ENCODE measurements around the gene CHAT.
"Not testable (repeated sequence)": the region's sequence is repeated elsewhere in the genome, so short reads cannot be mapped to it uniquely, and the experiment has no call there.

Gene CHAT

DNA sequence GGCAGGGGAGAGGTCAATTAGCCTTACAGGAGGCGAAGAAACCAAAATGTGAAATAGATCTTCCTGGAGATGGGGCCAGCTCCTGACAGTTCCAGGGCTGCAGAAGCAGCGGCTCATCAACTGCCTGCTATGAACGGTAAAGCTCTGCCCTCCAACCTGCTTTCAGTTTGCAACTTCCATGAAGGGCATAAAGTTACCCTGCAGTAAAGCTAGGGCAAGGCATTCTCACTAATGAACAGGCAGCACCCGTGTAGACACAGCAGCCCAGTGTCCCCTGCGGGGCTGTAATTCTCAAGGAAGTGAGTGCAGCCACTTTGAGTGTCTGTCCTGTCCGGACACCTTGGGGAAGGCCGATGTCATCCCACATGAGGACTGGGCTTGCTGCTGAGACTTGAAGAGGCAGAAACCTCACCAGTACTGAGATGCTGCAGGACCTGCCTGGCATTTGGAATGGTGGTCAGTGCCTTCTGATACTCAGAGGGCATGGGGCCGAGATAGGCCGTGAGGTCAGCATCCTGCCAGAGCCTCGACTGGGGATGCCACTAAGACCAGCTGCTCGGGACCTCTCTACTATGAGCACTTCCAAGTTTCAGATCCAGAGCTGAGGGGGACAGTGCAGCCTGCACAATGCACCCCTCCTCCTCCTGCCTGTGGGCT, 39.6 kb downstream of the CHAT start:
- no peak for DNase-seq

DNA sequence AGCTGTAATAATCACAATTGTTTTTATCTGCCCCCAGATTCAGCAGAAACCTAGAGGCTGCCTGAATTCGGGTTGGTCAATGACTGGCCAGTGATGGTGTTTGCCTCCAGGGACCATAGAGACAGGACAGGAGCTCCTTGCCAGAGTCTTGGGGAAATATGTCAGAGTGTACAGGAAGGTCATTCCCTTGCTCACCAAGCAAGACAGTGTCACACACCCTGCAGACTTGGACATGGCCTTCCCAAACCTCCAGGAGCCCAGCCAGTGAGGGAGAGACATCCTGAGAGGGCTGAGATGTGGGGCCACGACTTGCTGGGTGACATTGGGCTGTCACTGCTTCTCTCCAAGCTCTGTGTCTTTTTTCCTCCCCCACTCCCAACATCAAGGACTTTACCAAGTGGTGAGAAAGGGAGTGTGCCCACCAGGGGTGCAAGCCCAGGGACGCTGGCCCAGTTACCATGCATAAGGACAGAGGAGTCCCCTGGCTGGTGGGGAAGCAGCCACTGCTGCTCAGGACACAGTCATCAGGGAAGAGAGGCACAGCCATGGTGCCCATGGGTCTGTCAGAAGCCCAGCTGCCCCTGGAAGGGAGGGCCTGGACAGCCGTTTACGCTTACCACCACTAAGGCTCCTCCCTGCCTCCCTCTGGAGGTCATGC, 40.3 kb downstream of the CHAT start:
- no peak for DNase-seq

DNA sequence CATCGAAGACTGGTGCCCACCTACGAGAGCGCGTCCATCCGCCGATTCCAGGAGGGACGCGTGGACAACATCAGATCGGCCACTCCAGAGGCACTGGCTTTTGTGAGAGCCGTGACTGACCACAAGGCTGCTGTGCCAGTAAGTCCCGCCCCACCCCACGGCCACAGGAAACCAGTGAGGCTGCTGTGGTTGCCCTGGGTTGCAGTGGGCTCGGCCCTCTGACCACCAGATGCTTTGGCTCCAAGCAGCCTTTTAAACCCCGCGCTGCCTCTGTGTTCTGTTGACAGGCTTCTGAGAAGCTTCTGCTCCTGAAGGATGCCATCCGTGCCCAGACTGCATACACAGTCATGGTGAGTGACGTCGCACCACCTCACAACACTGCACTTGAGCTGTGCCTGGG, 41.3 kb downstream of the CHAT start:
- no peak for DNase-seq

DNA sequence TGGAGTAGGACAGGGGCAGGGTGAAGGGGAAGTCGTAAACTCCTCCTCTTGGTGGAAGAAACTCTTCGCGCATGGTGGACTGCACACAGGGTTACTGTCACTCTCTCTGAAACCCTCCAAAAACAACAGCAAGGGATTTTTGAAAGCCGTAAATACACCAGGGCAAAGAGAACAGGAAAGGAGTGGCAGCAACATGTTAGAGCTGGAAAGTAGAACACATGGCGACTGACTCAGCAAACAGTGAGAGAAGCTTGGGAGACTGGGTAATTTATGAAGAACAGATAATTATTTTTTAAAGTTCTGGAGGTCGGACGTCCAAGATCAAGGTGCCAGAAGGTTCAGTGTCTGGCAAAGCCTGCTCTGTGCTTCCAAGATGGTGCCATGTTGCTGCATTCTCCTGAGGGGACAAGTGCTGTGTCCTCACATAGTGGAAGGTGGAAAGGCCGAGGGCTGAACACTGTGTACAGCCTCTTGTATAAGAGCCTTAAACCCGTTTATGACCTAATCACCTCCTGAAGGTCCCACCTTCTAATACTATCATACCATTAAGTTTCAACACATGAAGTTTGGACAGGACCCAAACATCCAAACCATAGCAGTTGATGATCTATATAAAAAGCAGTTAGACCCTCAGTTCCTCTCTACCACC, 43.1 kb downstream of the CHAT start:
- DNase-seq: no peak

DNA sequence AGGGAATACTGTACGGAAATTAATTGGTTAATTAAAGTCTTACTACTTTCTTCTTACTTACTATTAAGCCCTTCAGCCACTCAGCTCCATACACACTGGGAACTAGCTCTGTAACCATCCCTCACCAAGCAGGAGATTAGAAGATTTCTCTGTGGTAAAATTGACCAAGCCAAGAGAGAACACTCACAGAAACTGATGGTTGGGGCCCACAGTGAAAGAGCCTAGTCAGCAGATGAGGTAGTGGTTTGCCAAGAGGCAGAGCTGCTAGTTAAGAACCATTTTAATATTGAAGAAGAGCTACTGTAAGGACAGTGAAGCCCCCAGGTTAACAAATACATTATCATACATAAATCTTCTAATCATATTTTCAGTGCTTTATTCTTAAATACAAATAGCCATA, 43.8 kb downstream of the CHAT start:
- DNase-seq: no peak

DNA sequence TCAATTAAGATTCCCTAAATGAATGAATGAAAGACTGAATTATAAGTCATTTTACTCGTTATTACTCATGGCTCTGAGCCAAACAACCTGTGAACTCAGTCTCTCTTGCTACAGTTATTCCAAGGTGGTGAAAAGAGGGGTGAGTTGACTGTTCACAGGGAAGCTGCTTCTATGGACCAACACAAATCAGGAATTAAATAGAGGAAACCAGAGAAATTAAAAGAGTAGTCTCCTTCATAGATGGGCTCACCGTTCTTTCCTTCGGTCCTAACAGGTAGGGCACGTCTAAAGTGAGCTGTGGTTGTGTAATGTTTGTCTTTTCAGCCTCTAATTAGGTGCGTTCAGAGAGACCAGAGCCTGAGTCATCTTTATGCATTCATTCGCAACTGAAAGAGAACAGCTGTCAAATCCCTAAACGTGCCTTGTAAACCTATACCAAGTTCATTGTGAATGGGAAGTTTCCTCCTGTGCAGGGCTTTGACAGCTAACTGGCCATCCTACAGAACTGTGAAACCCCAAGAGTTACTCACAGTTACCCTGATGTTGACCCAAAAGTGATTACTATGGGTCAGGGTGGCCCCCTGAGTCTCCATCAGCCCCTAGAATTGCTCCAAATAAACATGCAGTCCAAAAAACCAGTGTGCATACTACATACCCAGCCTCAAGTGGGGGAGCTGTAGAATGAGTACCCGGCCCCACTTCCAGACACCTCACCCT, 47.5 kb downstream of the CHAT start:
- DNase-seq: no peak

DNA sequence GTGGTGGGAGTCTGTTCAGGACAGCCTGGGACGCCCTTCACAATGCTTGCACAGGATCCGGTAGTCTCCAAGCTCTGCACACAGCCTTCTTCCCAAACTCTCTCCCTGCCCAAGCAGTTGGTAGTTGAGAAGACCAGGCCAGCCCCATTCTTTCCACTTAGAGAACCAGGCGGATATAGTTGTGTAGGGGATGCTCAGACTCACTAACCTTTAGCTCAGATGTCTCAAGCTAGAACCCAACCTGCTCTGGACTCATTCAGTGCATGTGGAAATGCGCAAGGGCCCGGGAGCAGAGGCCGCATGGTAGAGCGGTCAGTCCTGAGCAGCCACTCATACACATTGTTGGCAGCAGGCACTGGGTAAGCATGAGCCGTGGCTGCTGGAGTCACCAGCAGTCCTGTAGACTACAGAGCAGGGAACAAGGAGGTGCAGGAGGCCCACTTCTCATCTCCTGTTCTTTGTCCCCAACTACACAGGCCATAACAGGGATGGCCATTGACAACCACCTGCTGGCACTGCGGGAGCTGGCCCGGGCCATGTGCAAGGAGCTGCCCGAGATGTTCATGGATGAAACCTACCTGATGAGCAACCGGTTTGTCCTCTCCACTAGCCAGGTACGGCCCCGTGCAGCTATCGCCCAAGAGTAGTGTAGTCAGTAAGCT, 48.5 kb downstream of the CHAT start:
- no peak for DNase-seq

DNA sequence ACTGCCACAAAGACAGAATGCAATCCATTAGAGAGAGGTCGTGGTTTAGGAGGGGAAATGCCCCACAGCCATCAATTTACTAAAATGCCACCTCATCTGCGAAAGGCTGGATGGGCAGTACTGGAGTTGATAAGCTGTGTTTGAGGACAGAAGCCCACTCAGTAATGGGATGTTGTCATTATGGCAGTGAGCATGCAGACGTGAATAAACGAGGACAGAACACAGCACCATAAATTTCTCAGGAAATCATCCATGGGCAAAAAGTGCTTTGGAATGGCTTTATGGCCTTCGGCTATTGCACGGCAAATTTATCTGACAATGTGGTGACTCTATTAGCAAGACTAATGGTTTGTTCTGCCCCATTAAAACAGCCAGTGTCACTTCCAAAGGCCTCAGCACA, 49.8 kb downstream of the CHAT start:
- DNase-seq: no peak

DNA sequence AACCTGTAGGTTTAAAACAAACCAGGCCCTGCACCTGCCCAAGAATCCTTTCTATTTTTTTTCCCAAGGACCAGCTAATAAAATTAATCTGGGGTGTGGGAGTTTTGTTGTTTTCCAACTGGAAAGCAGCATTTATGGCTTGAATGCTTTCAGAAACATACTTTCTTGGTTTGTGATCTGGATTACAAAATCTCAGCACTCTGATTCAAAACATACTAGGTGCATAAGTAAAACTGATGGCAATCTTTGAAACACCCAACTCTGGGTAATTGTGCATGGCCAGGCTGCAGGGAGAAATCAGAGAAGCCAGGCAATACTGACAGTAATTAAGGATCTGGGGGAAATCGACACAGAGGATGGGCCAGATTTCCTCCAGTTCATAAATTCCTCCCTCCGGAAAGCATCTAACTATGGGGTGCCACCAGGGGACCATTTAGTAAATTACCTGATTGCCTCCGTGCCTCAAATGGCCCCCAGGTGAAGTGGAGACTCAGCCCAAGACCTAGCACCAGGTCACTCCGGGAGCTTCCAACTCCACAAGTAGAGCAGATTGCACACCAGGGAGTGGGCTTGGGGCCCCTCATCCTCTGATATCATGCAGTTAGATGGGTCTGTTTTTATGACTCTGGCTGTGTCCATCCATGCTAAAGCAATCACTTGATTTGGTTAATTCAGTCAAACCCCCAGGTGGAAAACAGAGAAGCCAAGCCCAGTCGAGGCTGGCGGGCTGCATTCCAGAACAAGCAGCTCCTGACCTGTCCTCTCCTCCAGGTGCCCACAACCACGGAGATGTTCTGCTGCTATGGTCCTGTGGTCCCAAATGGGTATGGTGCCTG, 50.4 kb downstream of the CHAT start:
- no peak for DNase-seq

DNA sequence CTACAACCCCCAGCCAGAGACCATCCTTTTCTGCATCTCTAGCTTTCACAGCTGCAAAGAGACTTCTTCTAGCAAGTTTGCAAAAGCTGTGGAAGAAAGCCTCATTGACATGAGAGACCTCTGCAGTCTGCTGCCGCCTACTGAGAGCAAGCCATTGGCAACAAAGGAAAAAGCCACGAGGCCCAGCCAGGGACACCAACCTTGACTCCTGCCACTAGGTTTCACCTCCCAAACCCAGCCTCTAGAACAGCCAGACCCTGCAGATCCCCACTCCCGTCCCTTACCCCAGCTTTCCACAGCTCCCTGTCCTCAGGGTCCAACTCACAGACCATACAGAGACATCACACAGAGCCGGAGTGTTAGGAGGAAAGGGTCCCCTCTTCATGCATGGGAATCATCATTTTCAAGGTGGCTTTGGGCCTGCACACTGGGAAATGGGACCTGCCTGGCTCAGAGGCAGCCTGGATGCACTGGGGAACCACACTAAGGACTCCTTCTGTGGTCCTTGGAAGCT, 51.1 kb downstream of the CHAT start:
- DNase-seq: no peak

DNA sequence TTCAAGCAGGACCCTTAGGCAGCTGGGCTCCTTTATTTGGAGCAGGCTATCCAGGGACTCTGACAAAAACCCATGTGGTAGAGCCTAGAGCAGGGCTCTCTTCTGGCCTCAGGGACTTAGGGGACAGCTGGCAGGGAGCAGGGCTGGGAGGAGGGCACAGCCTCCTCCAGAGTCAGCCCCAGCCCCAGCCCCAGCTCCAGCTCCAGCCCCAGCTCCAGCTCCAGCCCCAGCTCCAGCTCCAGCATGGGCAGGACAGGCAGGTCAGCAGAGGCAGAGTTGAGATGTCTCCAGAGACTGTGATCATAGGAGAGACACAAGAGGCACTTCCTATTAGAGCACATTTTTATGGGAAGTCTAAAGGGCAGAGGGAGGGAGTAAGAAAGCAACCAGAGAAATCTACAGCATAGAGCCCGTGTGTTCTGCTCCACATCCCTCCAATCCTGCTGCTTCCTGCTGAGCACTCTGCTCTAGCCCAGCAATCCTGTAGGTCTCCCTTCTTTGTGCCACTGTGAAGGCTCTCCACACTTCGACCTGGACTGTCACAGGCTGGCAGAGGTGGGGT, 52.3 kb downstream of the CHAT start:
- no peak for DNase-seq

DNA sequence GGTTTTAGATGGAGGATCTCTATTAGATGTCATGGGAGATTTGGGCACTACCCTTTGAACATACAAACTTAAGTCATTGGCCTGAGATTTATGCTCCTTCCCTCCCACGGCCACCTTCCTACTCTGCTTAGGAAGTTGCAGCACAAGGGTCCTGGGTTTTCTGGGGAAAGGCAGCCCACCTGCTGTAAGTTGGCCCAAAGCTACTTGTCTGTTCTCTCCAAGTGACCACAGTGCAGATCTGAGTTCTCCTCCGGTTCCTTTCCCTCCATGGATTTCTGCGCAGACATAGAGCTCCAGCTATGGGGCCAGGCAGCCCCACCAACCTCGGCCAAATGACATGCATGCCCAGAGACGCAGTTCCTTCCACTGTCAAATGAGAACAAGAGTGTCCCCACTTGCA, 52.8 kb downstream of the CHAT start:
- DNase-seq: no peak

DNA sequence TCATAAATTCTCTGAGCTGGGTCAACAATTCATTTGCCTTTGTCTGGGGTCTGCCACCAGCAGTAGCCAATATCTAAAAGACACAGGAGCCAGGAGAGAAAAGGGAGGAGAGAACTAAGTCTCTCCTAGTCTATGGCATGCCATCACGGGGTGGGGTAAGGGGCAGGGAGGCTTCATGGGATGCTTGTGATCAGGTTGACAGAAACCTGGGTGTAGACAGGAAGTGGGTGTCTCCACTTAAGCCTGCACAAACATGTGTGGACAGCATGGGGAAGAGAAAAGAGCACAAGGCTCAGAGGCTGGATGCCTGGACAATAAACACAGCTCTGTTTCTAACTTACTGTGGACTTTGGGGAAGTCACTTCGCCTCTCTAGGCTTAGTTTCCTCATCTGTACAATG, 54.2 kb downstream of the CHAT start:
- no peak for DNase-seq

DNA sequence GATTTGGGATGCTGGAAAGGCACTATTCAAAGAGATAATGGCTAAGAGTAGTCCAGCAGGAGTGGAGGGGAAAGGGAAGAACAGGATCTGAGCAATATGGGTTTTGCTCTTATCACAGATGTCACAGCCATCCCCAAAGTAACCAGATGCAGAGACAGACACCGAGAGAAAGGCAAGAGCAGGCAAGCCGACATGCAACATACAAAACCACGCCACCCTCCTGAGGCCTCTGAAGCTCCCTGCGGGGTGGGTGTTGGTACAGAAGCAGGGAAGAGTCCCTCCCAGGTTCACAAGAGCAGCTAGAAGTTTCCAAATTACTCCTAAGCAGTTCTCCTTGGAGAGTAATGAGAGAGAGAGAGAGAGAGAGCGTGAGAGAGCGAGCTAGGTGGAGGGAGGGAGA, 54.8 kb downstream of the CHAT start:
- no peak for DNase-seq

DNA sequence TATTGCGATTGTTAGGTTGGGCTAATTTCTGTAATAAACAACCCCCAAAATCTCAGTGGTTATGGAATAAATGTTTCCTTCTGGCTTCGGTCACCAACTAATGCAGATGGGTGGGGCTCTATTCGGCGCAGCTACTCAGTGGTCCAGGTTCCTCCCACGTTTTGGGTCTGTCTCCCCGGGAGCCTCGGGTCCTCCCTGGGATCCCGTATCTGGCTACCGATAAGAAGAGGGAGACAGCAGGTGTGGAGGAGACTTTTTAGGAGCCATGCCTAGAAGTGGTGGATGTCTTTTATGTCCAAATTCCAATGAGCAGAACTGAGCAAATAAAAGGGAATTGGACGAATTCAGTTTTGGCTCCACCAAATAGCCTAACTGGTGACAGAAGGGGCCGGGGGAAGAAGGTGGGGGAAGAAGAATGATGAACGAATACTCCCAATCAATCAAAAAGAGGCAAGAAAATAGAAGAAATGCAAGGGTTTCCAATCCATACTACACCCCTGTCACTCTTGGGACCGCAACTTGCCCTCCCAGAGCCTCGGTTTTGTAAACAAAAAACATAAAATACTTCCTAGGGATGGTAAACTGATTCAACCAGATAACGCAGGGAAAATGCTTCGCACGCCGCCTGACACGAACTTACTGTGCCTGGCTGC, 65.1 kb downstream of the CHAT start:
- no peak for DNase-seq

DNA sequence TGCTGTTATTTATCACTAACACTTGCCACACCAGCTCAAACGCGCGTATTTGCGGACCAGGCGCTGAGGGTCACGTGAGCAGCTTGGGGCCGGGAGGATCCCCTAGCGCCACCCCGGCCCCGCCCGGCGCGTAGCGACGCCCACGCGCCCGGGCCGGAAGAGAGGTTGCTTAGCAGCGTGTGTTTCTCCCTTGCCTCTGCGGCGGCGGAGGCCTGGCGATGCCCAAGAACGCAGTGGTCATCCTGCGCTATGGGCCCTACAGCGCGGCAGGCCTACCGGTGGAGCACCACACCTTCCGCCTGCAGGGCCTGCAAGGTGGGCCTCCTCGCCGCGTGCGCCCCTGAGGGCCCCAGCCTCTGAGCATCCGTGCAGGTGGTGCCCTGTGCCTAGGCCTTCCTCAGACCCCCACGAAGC, 65.7 kb downstream of the CHAT start, which contains the start of gene C10orf53:
Gene C10orf53, plus strand, starts transcription at position 172 of the 414 bp plus-strand sequence. Its CDS starts 47 bp downstream, at position 219.
- peak in 3 of 14 donors; percentile 6 to 32 (median 12) for DNase-seq

DNA sequence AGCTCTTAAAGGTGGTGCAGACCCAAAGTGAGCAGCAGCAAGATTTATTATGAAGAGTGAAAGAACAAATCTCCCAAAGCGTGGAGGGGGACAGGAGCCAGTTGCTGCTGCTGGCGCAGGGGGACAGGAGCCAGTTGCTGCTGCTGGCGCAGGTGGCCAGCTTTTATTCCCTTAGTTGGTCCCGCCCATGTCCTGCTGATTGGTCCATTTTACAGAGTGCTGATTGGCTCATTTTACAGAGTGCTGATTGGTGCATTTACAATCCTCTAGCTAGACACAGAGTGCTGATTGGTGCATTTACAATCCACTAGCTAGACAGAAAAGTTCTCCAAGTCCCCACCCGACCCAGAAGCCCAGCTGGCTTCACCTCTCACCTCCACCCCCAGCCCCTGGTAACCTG, 68.6 kb downstream of the CHAT start:
- DNase-seq: not testable (repeated sequence)

DNA sequence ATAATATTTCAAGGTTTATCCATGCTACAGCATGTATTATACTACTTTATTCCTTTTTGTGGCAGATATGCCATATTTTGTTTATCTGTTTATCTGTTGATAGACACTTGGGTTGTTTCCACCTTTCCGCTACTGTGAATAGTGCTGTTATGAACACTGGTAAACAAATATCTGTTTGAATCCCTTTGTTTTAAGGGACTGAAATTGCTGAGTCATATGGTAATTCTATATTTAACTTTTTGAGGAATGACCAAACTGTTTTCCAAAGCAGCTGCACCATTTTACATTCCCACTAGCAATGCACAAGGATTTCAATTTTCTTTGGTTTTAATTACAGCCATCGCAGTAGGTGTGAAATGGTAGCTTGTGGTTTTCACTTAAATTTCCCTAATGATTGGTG, 69.0 kb downstream of the CHAT start:
- no peak for DNase-seq

DNA sequence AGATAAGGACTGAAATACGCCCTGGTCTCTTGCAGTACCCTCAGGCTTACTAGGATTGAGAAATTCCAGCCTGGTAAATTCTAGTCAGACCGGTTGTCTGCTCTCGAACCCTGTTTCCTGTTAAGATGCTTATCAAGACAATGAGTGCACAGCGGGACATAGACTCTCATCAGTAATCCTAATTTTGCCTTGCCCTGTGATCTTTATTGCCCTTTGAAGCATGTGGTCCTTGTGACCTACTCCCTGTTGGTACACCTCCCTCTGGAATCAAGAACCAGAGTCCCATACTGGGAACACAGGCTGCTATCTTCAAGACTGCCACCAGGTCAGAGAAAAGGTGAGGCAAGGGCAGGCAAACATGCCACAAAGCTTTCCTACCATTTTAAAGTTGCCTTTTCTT, 72.8 kb downstream of the CHAT start:
- DNase-seq: no peak

DNA sequence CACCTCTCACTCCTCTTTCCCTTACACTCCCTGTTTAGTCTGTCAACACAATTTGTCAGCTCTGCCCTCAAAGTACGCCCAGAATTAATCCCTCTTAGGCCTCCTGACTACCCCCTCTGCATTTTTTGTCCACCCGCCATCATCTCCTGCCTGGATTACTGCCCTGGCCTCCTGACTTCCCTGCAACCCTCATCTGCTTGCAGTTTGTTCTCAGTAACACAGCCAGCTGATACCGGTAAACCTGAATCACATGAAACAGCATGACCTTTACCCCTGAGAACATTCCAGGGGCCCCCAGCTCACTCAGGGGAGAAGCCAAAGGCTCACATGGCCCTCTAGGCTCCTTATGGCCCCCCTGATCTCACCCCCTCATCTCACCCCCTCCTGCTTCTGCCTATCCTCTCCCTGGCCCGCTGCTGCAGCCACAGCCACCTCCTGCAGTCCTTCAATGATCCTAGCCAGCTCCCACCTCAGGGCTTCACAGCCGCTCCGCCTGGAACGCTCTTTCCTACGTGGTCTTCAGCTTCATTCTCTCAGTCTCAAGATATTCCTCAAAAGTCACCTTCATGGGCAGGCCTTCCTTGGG, 74.5 kb downstream of the CHAT start:
- peak in 1 of 14 donors; percentile 2 for DNase-seq

Data from C1 segment of cervical spinal cord (tissue), 14 donors.